SK-MEL-5 (cell line): ENCODE measurements around the gene CHST9. TPM values are rescaled to one million over a fixed set of nuclear protein-coding genes. Genes with fewer than 3 reads are reported as not detected.
"Not testable (repeated sequence)": the region's sequence is repeated elsewhere in the genome, so short reads cannot be mapped to it uniquely, and the experiment has no call there.

Experiments
- DNase-seq: peaks from one replicate; pipeline ENCODE4 v3.0.0-alpha.2; 2016; ENCODE audit warnings: low read depth, low spot score
- in situ Hi-C: cut with HindIII; loops from 2 replicates; pipeline ENCODE4 v1.10.0; 2016; ENCODE audit warnings: low sequenced_read_pairs, high pct_unique_total_duplicates, low pct_unique_long_range_greater_than_20kb
- polyA plus RNA-seq, 2 experiments: library from polyadenylated mRNA; depleted of rRNA; stranded (reverse); fragments of >200 nt; gene quantifications; 2 replicates each; pipeline ENCODE4 v1.2.3, GENCODE V29; 2015
- total RNA-seq: library from RNA; depleted of rRNA; stranded (reverse); fragments of >200 nt; shearing (Covaris generic); gene quantifications from 2 replicates; pipeline ENCODE4 v1.2.3, GENCODE V29; 2014; rRNA removed

Gene CHST9
- total RNA-seq: not detected in 2 replicates
- 0.27 TPM in 1 of 2 replicates, not detected in the other for polyA plus RNA-seq (2015; cell fraction: cytosol; rRNA removed)
- polyA plus RNA-seq (2015; cell fraction: nucleus; rRNA removed): 0.43 TPM in 1 of 2 replicates, not detected in the other

DNA sequence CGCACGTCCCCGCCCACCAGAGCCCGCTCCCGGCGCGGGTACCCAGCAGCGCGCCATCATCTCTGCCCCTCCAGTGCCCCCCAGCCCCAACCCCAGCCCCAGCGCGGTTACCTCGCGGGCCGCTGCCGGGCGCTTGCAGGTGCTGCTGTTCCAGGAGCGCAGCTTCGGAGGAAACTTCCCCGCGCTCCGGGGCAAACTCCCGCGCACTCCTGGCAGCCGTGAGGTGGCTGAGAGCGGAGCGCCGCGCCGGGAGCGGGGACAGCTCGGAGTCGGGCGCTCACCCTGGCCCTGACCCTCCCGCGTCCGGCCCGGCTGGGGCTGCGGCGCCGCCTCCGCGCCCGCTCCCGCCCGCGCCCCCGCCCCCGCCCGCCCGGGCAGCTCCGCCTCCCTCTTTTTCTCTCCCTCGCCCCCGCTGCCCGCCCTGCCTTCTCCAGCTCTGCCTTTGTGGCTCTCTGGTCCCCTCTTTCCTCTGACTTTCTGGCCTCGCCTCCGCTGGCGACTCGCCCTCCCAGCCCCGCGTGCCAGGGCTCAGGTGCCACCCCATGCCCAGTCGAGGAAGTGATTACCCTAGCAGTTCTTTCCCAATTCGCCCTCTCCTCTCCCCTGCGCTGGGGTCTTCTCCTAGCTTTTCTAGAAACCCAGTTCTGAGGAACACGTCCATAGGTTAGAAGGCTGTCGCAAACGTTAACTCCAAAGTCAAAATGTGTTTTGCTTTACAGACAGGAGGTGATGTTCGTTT is at the start of gene CHST9:
CHST9 (minus strand) TSS at position 284 of the 739 bp plus-strand sequence. CDS start 42,499 bp downstream, outside the sequence.
- in situ Hi-C loops: no loop called here
- no peak for DNase-seq

DNA sequence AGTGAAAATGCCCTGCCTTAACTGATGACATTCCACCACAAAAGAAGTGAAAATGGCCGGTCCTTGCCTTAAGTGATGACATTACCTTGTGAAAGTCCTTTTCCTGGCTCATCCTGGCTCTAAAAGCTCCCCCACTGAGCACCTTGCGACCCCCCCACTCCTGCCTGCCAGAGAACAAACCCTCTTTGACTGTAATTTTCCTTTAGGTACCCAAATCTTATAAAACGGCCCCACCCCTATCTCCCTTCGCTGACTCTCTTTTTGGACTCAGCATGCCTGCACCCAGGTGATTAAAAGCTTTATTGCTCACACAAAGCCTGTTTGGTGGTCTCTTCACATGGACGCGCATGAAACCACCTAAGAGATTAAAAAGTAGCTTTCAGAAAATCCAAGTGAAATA is 47.2 kb upstream of the CHST9 start:
- in situ Hi-C loops, DNase-seq: not testable (repeated sequence)

- DNase-seq, in situ Hi-C loops: not testable (repeated sequence)
These were observed 46.6 kb upstream of the CHST9 start for GRCh38 chr18:27231671-27232070.

DNA sequence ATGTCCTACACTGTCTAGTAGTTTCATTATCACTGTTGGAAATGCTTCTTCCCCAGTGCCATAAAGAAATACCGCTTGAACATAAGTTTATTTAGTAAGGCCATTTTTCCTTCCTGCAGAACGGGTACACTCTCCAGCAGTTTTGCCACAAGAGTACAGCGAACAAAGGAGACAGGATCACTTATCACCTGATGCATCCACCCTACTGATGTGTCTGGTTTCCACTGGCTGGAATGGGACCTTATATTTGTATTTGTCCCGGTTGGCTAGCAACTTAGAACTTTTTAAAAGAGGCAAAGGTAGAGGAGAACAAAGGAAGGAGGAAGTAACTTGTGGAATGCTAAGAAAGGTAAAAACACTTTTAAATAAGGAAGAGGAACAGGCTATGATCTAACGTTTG is 46.1 kb upstream of the CHST9 start:
- in situ Hi-C loops, DNase-seq: not testable (repeated sequence)

- no peak for DNase-seq
These were observed 42.6 kb upstream of the CHST9 start for GRCh38 chr18:27227721-27228120.

DNA sequence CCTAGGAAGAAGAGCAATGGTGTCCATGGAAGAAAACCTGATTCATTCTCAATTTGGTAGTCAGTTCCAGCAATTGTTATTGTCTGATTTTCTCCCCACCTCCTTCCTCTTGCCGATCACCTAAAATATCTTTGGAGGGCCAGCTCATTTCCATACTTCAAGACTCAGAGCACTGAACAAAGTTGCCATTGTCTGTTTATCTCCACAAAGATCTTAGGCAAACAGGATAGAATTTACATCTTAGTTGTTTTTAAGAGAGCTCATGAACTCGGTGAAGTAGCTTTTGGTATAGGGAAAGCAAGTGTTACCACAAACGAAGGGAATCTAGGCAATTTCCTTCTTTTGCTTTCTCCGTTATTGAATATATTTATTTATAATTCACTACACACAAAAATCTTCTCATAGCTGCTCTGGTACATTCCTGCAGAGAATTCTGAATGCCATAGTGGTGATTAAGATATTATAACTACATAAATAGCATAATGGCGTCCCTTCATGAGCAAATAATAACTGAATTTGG is 41.5 kb upstream of the CHST9 start:
- no peak for DNase-seq

More at GRCh38 chr18:27227721-27228120, 42.6 kb upstream of the CHST9 start:
- in situ Hi-C loops: no loop called here

GRCh38 chr18:27225947-27226481 is 40.9 kb upstream of the CHST9 start:
- in situ Hi-C loops: no loop called here

More for the DNA sequence above, 41.5 kb upstream of the CHST9 start:
- in situ Hi-C loops: no loop called here

DNA sequence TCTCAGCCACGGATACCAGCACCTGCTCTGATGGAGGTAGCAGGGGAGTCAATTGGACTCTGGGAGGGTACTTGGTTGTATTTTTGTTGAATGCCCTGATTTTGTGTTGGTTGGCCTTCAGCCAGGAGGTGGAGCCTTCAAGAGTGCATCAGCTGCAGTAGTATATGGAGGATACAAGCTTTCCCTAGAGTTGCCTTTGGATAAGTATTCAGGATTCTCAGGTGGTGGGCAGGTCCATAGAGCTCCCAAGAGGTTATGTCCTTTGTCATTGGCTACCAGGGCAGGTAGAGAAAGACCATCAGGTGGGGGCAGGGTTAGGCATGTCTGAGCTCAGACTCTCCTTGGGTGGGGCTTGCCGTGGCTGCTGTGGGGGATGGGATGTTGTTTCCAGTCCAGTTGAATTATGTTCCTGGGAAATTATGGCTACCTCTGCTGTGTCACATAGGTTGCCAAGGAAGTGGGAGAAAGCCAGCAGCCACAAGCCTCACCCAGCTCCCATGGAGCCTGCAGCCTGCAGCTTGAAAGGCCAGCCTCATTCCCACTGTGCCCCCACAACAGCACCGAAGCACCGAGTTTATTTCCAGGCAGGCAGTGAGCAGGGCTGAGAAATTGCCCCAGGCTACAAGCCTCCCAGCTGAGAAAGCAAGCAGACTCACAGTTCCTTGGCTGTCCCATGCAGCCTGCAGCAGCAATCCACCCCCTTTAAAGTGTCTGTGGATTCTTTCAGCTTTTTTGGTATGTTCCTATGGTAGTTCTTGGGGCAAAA is 38.6 kb upstream of the CHST9 start:
- no peak for DNase-seq
- in situ Hi-C loops: no loop called here

More at GRCh38 chr18:27225947-27226481, 40.9 kb upstream of the CHST9 start:
- DNase-seq: no peak

DNA sequence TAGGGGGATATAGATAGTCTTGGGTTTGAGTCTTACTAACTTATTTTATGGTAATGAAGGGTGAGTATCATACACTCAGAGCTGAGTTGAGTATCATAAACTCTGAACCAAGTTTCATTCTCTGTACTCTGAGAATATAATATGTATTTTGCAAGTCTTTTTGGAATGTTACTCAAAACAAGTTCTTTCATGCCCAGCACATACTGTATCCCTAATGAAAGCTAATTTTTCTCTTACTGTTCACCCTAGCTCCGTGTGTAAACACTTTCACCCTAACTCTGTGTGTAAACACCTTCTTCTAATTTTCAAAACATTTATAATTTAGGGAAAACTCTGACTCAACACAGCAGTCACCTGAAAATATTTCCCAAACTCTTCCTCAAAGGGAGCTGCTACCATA is 29.7 kb upstream of the CHST9 start:
- no peak for DNase-seq
- in situ Hi-C loops: no loop called here

DNA sequence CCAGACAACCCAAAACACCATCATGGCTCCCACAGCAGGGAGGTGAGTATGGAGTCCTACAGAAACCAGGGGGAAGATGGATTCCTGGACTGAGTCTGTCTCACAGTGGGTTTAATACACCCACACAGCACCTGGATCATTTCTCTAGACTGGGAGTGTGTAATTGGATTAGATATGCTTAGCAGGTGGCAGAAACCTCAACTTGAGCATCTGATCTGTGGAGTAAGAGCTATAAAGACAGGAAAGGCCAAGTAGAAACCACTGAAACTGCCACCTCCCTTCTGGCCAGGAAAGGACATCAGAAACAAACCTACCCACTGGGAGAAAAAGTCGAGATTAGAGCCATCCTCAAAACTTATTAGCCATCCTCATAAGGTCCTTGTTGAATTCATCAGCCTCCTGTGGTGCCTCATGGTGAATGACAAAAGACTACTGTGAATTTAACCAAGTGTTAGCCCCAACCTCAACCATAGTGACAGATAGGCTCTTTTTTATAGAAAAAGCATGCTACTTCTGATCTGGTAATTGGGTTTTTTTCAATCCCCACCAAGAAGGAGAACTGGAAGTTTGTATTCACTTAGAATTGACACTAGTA is 28.1 kb upstream of the CHST9 start:
- in situ Hi-C loops: no loop called here
- no peak for DNase-seq

DNA sequence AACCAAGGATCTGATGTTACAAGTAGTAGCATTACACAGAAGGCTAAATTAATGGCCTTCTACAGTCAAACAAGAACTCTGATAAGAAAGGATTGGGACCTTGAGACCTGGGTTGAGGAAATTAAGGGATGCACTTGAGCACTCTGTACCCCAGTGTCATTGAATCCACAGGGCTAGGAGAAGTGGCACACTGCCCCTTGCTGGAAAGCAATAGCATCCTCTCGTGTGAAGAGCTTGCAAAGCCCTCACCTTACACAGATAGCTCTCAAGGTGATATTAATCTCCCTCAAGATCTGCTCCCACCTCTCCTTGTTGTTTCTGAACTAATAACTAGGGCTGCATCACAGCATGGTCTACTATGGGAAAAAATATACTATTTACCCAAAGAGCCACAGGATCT is 26.5 kb upstream of the CHST9 start:
- DNase-seq: no peak
- in situ Hi-C loops: no loop called here

DNA sequence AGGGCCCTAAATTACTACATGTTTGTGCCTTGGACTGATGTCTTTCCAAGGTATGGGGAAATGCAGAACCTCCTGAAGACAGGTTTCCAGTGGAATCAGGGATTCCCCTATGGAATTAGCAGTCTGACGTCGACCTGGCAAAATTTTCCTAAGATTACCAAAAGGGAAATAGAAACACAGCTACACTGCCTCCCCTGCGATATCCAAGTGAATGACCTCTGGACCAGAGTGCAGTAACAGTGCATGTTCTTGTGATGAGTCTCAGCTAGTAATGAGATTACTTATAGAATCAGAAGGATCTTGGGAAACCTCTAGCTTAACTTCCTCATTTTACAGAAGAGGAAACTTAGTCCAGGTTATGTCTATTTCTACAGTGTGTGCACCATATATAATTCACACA is 21.3 kb upstream of the CHST9 start:
- in situ Hi-C loops: no loop called here
- DNase-seq: no peak

DNA sequence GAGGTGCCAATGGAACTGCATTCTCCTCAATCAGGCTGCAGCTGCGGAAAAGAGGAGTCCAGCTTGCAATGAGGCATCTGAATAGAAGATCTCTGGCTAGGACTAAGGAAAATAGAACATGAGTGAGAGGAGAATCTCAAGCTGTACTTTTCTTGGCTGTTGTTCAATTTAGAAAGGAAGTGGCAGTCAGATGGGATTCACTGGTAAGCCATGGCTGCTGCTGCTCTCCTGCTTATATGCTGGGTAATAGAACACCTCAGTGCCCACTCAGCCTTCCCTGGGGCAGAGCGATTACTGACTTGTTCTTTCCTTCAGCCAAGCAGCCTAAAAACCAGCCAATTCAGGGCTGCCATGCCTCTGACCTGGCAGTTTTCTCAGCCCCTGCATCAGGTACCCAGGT is 17.6 kb upstream of the CHST9 start:
- in situ Hi-C loops: no loop called here
- DNase-seq: no peak

- in situ Hi-C loops: no loop called here
- DNase-seq: no peak
These were observed 12.9 kb upstream of the CHST9 start for GRCh38 chr18:27198036-27198435.

DNA sequence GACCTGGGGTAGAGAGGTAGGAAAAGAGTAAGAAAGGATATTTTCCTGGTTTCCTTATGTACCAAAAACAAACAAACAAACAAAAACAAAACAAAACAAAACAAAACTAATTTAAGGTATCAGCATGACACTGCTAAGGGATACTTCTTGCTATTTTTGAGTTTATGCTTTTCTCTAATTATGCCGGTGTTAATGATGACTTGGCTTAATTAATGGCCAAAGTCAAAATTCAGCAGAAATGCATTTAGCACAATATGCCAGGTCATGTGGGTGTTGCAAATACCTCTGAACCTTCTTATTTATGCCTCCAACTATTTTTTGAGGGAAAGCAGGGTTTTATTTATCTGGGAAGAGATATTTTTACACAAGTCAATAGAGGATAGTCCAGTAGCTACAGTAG is 3.2 kb upstream of the CHST9 start:
- in situ Hi-C loops: no loop called here
- DNase-seq: no peak

- in situ Hi-C loops: no loop called here
- DNase-seq: no peak
These were observed 789 bp upstream of the CHST9 start for GRCh38 chr18:27185897-27186296.

DNA sequence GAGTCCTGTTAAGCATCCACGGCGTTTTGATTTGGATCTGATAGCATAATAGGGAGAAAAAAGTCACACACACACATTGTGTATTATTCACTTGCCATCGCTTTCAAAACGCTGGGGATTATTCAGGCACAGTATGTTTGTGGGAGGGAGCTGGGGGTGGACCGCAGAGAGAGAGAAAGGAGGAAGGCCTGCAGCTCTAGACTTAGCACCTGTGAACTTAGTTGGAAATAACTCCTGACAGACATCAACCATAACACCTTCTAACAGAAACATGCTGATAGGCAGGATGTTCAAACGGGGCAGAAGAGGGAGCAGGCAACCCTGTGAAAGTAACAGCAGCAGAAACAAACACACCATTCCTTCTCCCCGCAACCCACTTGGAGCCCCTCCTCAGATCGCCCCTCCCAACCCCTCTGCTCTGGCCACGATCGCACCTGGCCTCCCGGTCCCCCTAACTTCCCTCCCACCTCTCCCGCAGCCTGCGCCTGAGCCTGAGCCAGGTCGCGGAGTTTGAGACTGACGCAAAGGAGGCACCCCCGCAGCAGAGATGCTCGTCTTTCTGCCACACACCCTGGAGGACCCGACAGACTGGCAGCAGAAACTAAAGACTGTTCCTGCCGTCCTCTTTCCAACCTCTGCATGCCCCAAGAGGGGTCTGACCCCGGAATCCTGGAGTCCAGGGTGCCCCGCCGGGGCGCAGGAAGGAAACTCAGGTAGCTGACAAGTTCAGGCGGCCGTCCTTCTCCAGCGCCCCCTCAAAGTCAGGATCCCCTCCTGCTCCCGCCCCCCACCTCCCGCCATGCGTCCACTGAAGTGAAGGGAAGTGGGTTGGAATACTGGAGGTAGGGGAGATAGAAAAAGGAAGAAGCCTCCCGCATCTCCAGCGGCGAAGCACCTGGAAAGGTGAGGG is 738 bp downstream of the CHST9 start:
- DNase-seq: no peak
- in situ Hi-C loops: no loop called here
